HFF-Myc (cell line): ENCODE data around the gene SGPP2.

Experiments
- DNase-seq: peaks from one replicate; pipeline ENCODE4 v3.0.0-alpha.2; 2011; ENCODE audit warnings: low read depth; ENCODE audit errors: extremely low read depth
- H3K4me3 ChIP-seq: replicated peaks from 2 replicates; pipeline ENCODE4 v1.5.1; 2011; ENCODE audit warnings: low read depth, mild to moderate bottlenecking, control low read depth, low read length
- TF ChIP-seq, protein P1 (sequence below): IDR thresholded peaks from 2 replicates; pipeline ENCODE4 v1.5.1; 2012; ENCODE audit warnings: mild to moderate bottlenecking, low read depth, low read length, control low read depth; ENCODE audit errors: missing control alignments

SGPP2 gene

GRCh38 chr2:222598611-222599010, 174.3 kb downstream of the SGPP2 start:
- DNase-seq, result no peak
- H3K4me3 ChIP-seq, result no peak overlapping the region
- TF ChIP-seq, protein P1, sequence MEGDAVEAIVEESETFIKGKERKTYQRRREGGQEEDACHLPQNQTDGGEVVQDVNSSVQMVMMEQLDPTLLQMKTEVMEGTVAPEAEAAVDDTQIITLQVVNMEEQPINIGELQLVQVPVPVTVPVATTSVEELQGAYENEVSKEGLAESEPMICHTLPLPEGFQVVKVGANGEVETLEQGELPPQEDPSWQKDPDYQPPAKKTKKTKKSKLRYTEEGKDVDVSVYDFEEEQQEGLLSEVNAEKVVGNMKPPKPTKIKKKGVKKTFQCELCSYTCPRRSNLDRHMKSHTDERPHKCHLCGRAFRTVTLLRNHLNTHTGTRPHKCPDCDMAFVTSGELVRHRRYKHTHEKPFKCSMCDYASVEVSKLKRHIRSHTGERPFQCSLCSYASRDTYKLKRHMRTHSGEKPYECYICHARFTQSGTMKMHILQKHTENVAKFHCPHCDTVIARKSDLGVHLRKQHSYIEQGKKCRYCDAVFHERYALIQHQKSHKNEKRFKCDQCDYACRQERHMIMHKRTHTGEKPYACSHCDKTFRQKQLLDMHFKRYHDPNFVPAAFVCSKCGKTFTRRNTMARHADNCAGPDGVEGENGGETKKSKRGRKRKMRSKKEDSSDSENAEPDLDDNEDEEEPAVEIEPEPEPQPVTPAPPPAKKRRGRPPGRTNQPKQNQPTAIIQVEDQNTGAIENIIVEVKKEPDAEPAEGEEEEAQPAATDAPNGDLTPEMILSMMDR, result no peak

DNA sequence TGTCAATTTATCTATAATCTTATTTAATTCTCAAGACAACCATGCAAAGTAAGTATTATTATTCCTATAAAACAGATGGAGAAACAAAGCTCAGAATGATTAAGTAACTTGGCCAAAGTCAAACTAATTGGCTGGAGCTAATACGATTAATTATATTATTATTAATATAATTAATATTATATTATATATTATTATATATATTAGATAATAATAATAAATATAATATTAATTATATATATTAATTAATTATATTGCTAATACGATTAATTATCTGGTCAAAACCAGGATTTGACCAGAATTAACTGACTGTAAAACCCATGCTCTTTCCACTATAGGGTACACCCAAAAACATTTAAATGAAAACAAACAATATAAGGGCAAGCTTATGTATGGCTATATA, 179.2 kb downstream of the SGPP2 start:
- TF ChIP-seq, protein P1, result no peak
- no peak for DNase-seq
- H3K4me3 ChIP-seq, result no peak overlapping the region

- TF ChIP-seq, protein P1, result no peak
- H3K4me3 ChIP-seq, result no peak overlapping the region
- DNase-seq, result no peak
Measured at GRCh38 chr2:222604749-222605515, 180.6 kb downstream of the SGPP2 start.

GRCh38 chr2:222606306-222606705, 182.0 kb downstream of the SGPP2 start:
- TF ChIP-seq, protein P1, result no peak
- no peak for DNase-seq
- H3K4me3 ChIP-seq, result no peak overlapping the region

DNA sequence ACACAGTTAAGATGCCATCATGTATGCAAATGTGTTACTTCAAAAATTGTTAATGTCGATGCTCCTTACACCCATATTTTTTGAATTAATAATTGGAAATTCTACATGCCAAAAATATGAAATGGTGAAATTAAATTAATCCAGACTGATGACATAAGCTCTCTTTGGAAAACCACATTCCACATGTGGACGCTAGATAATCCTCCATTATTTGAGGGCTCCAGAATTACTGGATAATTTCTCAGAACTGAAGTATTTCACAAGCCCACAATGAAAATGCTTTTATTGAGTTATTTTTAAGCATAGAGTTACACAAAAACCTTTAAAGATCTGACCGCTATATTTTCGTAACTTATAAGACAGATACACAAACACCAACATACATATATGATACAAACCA, 183.7 kb downstream of the SGPP2 start:
- DNase-seq, result no peak
- TF ChIP-seq, protein P1, result no peak
- no peak overlapping the region for H3K4me3 ChIP-seq

- TF ChIP-seq, protein P1, result no peak
- no peak for DNase-seq
- H3K4me3 ChIP-seq, result no peak overlapping the region
Measured at GRCh38 chr2:222609381-222609780, 185.0 kb downstream of the SGPP2 start.
